Heart right ventricle (tissue), 16 donors: ENCODE measurements around the gene PCCA. TPM values are rescaled to one million over a fixed set of nuclear protein-coding genes. Genes with fewer than 3 reads are reported as not detected.

Source experiments
- ATAC-seq, 8 donors: fragments of 200-7000 bp; cut with Tn5 transposase; one replicate each; pipeline ENCODE4 v1.9.1; 2020; ENCODE audit warnings: mild to moderate bottlenecking in 8 of 8, moderate library complexity in 8 of 8, moderate number of reproducible peaks in 1 of 8
- DNase-seq, 2 donors: peaks; one replicate each; pipeline ENCODE4 v3.0.0-alpha.2; 2020
- H3K27ac ChIP-seq, 10 donors: fragments of 200-600 bp; sonication (generic) in 2 of 10; one replicate each; pipeline versions ENCODE4 v1.5.0 to v1.8.0; 2020 to 2022; ENCODE audit warnings: mild to moderate bottlenecking in 3 of 10
- H3K27me3 ChIP-seq, 7 donors: fragments of 200-600 bp; one replicate each; pipeline ENCODE4 v1.8.0; 2021 to 2022; ENCODE audit warnings: mild to moderate bottlenecking in 2 of 7
- H3K36me3 ChIP-seq, 9 donors: fragments of 200-600 bp; sonication (generic) in 1 of 9; one replicate each; pipeline versions ENCODE4 v1.5.0 to v1.8.0; 2020 to 2022; ENCODE audit warnings: mild to moderate bottlenecking in 2 of 9
- H3K4me1 ChIP-seq, 9 donors: fragments of 200-600 bp; sonication (generic) in 1 of 9; one replicate each; pipeline versions ENCODE4 v1.5.0 to v1.8.0; 2020 to 2022; ENCODE audit warnings: mild to moderate bottlenecking in 4 of 9
- H3K4me3 ChIP-seq, 10 donors: fragments of 200-600 bp; sonication (generic) in 2 of 10; one replicate each; pipeline versions ENCODE4 v1.5.0 to v1.8.0; 2020 to 2022; ENCODE audit warnings: mild to moderate bottlenecking in 7 of 10, moderate library complexity in 2 of 10
- H3K9me3 ChIP-seq, 11 donors: fragments of 200-600 bp in 10 of 11; sonication (generic) in 2 of 11; one replicate each; pipeline versions ENCODE4 v1.5.0 to v1.8.0; 2013 to 2022; ENCODE audit warnings: mild to moderate bottlenecking in 2 of 11, control low read depth in 1 of 11, moderate library complexity in 1 of 11
- CTCF ChIP-seq, 9 donors: fragments of 200-600 bp; sonication (generic) in 2 of 9; IDR thresholded peaks; one replicate each; pipeline versions ENCODE4 v1.5.0 to v1.8.0; 2021 to 2022; ENCODE audit warnings: antibody characterized with exemption in 9 of 9, mild to moderate bottlenecking in 5 of 9, moderate library complexity in 1 of 9
- WGBS, 2 donors: extraction: QIAGEN DNeasy Blood & Tissue Kit; methylation state at CpG; one replicate each; pipeline ENCODE4 v1.1.7; 2013; ENCODE audit warnings: inconsistent platforms in 1 of 2; 5-methylcytosine and 5-hydroxymethylcytosine counted together
- intact Hi-C, 10 donors: fragments of 100-400 bp; cut with DNase I; formaldehyde crosslinking; loops; one replicate each; pipeline versions ENCODE4 v1.11.1 to v1.14.2; 2022
- polyA plus RNA-seq, 2 donors: library from polyadenylated mRNA; stranded (reverse); fragments of 200-250 nt; gene quantifications; one replicate each; pipeline ENCODE4 v1.2.3, GENCODE V29; 2013
- total RNA-seq, 10 donors: library from RNA; stranded (reverse); fragmentation: NEBNext Ultra II Directional in 3 of 10; extraction: Animal tissue kit (Norgen Biotek cat#: 25700) in 3 of 10; gene quantifications; one replicate each; pipeline versions ENCODE4 v1.2.1 to v1.2.4, GENCODE V29; 2021 to 2023
- donor health status: Arrhythmogenic right ventricular cardiomyopathy.
- donor health status: ischemic (EF 13 %, LVEDD 7.1; RV severe dilation, severe dysfunction).
- donor health status: healthy with polysubstance abuse.
- donor health status: DM: no; HTN: yes; CAD: no.
- donor health status: DM: no; HTN: no; CAD: no.
- donor health status: ischemic (EF 25% LVEDD 6.9; RV normal size, moderate dysfunction).
- donor health status: ischemic (EF 25% LVEDD 5.7; RV mildly dilated, moderate dysfunction).
- donor health status: healthy.
- donor health status: DM: yes; HTN: yes; CAD: no.
- donor health status: Ischemic cardiomyopathy.
- donor health status: ischemic (EF 35%, LVEDD 5.7; RV mildly dilated, moderate dysfunction).
- donor health status: nonischemic (EF 11% LVEDD 7.7; RV severe dilation, severe dysfunction).
- donor health status: DM: yes; HTN: yes; CAD: no.
- donor health status: PGD.
- donor health status: ischemic (EF 29% LVEDD 5.4; RV normal size, mild dysfunction).
- donor health status: nonischemic (EF 23%, LVEDD 6.1; RV moderate dilation, normal function).

The PCCA gene
- total and polyA plus RNA-seq, 12 donors: 21.2 to 71.9 (median 60.7) TPM

- H3K27ac ChIP-seq: no peak overlapping the region
- TF ChIP-seq CTCF (IDR thresholded peaks at IDR 0.05): no peak
- H3K36me3 ChIP-seq: peaks cover 0 to 11% (median 0%) of the 10 kb centered on the region in 9 donors
- intact Hi-C loops: loop anchor here in 8 of 10 donors (5.0 to 10.0 kb wide), 5 partner anchors 285 to 865 kb away; no protein-coding TSS in a partner anchor
- peaks cover 0 to 6% (median 0%) of the 10 kb centered on the region in 9 donors for H3K4me1 ChIP-seq
- ATAC-seq (no peak), DNase-seq (no peak)
- WGBS, 2 donors: 98 to 99% methylated on average over 9 of the region's 9 CpGs
- no peaks in the 10 kb centered on the region for H3K9me3 ChIP-seq
- no peak overlapping the region for H3K4me3 ChIP-seq
- H3K27me3 ChIP-seq: peaks cover 0 to 8% (median 0%) of the 10 kb centered on the region in 7 donors
These were observed 430.7 kb downstream of the PCCA start for GRCh38 chr13:100519626-100520025.

- Histone ChIP-seq H3K9me3 (no peaks in the 10 kb centered on the region), H3K27ac (no peak overlapping the region), H3K4me3 (no peak overlapping the region), H3K36me3 (peaks cover 0 to 13% (median 0%) of the 10 kb centered on the region in 9 donors), H3K4me1 (peaks cover 0 to 4% (median 0%) of the 10 kb centered on the region in 9 donors), H3K27me3 (peaks cover 0 to 8% (median 0%) of the 10 kb centered on the region in 7 donors)
- intact Hi-C loops: no loop called here
- DNase-seq: no peak
- WGBS, 2 donors: 81 to 84% methylated on average over 27 of the region's 27 CpGs
- ATAC-seq: no peak
- no peak for TF ChIP-seq CTCF (IDR thresholded peaks at IDR 0.05)
These were observed 432.3 kb downstream of the PCCA start for GRCh38 chr13:100520936-100521850.

GRCh38 chr13:100521851-100522617, 433.1 kb downstream of the PCCA start:
- no peak for TF ChIP-seq CTCF (IDR thresholded peaks at IDR 0.05)

GRCh38 chr13:100522618-100523309, 433.9 kb downstream of the PCCA start:
- H3K4me1 ChIP-seq: peaks cover 0 to under 1% (median 0%) of the 10 kb centered on the region in 9 donors

More at GRCh38 chr13:100521851-100522617, 433.1 kb downstream of the PCCA start:
- DNase-seq: no peak
- no peak overlapping the region for H3K4me3 ChIP-seq
- 87 to 88% methylated on average over 19 of the region's 19 CpGs for WGBS, 2 donors
- no peak overlapping the region for H3K27ac ChIP-seq
- H3K4me1 ChIP-seq: peaks cover 0 to 4% (median 0%) of the 10 kb centered on the region in 9 donors
- peaks cover 0 to 8% (median 0%) of the 10 kb centered on the region in 7 donors for H3K27me3 ChIP-seq
- peaks cover 0 to 19% (median 0%) of the 10 kb centered on the region in 9 donors for H3K36me3 ChIP-seq
- no peaks in the 10 kb centered on the region for H3K9me3 ChIP-seq
- intact Hi-C loops: no loop called here
- ATAC-seq: no peak

More at GRCh38 chr13:100522618-100523309, 433.9 kb downstream of the PCCA start:
- Histone ChIP-seq H3K27me3 (peaks cover 0 to 8% (median 0%) of the 10 kb centered on the region in 7 donors), H3K27ac (no peak overlapping the region), H3K4me3 (no peak overlapping the region), H3K36me3 (peaks cover 0 to 21% (median 2%) of the 10 kb centered on the region in 9 donors), H3K9me3 (no peaks in the 10 kb centered on the region)
- intact Hi-C loops: no loop called here
- TF ChIP-seq CTCF (IDR thresholded peaks at IDR 0.05): no peak
- WGBS, 2 donors: 96% methylated on average over 9 of the region's 9 CpGs
- ATAC-seq (no peak), DNase-seq (no peak)
